SK-N-SH treated with all-trans-retinoic acid at 6 μM for 48 hours (cell line): ENCODE data around the gene PCNA.
"Not testable (repeated sequence)": the region's sequence is repeated elsewhere in the genome, so short reads cannot be mapped to it uniquely, and the experiment has no call there.

Experiments
- ATAC-seq: fragments of 200-7000 bp; cut with Tn5 transposase; 3 replicates; pipeline ENCODE4 v1.9.1; 2020; ENCODE audit warnings: mild to moderate bottlenecking, moderate library complexity
- ARNTL ChIP-seq: fragments of 450-650 bp; formaldehyde crosslinking; IDR thresholded peaks from 2 replicates; pipeline ENCODE4 v1.5.0; 2020; ENCODE audit warnings: low read depth, mild to moderate bottlenecking, moderate library complexity, borderline replicate concordance
- BACH2 ChIP-seq: fragments of 250-450 bp; sonication (Bioruptor Pico); IDR thresholded peaks from 2 replicates; pipeline ENCODE4 v1.9.0; 2021; ENCODE audit warnings: mild to moderate bottlenecking, borderline replicate concordance
- CSDC2 ChIP-seq: fragments of 250-450 bp; sonication (Bioruptor Pico); IDR thresholded peaks from 2 replicates; pipeline ENCODE4 v1.5.0; 2020; ENCODE audit warnings: mild to moderate bottlenecking, moderate library complexity
- CSRNP3 ChIP-seq: fragments of 250-450 bp; sonication (Bioruptor Pico); IDR thresholded peaks from 2 replicates; pipeline ENCODE4 v1.5.1; 2021; ENCODE audit warnings: mild to moderate bottlenecking, moderate library complexity
- ESRRG ChIP-seq: fragments of 250-450 bp; sonication (Bioruptor Pico); IDR thresholded peaks from 2 replicates; pipeline ENCODE4 v1.6.1; 2021; ENCODE audit warnings: mild to moderate bottlenecking
- GLIS3 ChIP-seq: fragments of 250-450 bp; sonication (Bioruptor Pico); IDR thresholded peaks from 2 replicates; pipeline ENCODE4 v1.5.0; 2020; ENCODE audit warnings: mild to moderate bottlenecking, moderate library complexity
- ISL1 ChIP-seq: fragments of 250-450 bp; sonication (Bioruptor Pico); IDR thresholded peaks from 2 replicates; pipeline ENCODE4 v2.1.2; 2022; ENCODE audit warnings: mild to moderate bottlenecking, moderate library complexity
- RARB ChIP-seq: fragments of 250-450 bp; sonication (Bioruptor Pico); IDR thresholded peaks from 2 replicates; pipeline ENCODE4 v1.8.0; 2021; ENCODE audit warnings: mild to moderate bottlenecking, moderate library complexity
- SNAI2 ChIP-seq: fragments of 250-450 bp; sonication (Bioruptor Pico); IDR thresholded peaks from 2 replicates; pipeline ENCODE4 v1.5.0; 2020; ENCODE audit warnings: mild to moderate bottlenecking, moderate library complexity
- TCF4 ChIP-seq: fragments of 250-450 bp; sonication (Bioruptor Pico); IDR thresholded peaks from 2 replicates; pipeline ENCODE4 v1.8.0; 2021; ENCODE audit warnings: mild to moderate bottlenecking, moderate library complexity, borderline replicate concordance
- TOX ChIP-seq: fragments of 250-450 bp; sonication (Bioruptor Pico); IDR thresholded peaks from 2 replicates; pipeline ENCODE4 v1.8.0; 2021; ENCODE audit warnings: mild to moderate bottlenecking, moderate library complexity, borderline replicate concordance
- ZC3H10 ChIP-seq: fragments of 250-450 bp; sonication (Bioruptor Pico); IDR thresholded peaks from 2 replicates; pipeline ENCODE4 v1.5.1; 2021; ENCODE audit warnings: mild to moderate bottlenecking, moderate library complexity
- ZFP3 ChIP-seq: fragments of 250-450 bp; sonication (Bioruptor Pico); IDR thresholded peaks from 2 replicates; pipeline ENCODE4 v1.5.0; 2020; ENCODE audit warnings: mild to moderate bottlenecking, moderate library complexity
- ZFP30 ChIP-seq: fragments of 450-650 bp; formaldehyde crosslinking; IDR thresholded peaks from 2 replicates; pipeline ENCODE4 v1.5.0; 2022; ENCODE audit warnings: mild to moderate bottlenecking, moderate library complexity
- ZNF565 ChIP-seq: fragments of 450-650 bp; formaldehyde crosslinking; conservative IDR thresholded peaks from 2 replicates; pipeline ENCODE4 v1.5.0; 2020; ENCODE audit warnings: low read depth, mild to moderate bottlenecking, moderate library complexity
- ZNF70 ChIP-seq: fragments of 450-650 bp; formaldehyde crosslinking; IDR thresholded peaks from 2 replicates; pipeline ENCODE4 v1.5.0; 2020; ENCODE audit warnings: mild to moderate bottlenecking, moderate library complexity
- ZNF8 ChIP-seq: fragments of 450-650 bp; formaldehyde crosslinking; IDR thresholded peaks from 2 replicates; pipeline ENCODE4 v1.5.0; 2020; ENCODE audit warnings: mild to moderate bottlenecking, moderate library complexity
- TF ChIP-seq, protein P1 (sequence below): fragments of 250-450 bp; sonication (Bioruptor Pico); IDR thresholded peaks from 2 replicates; pipeline ENCODE4 v1.5.0; 2020; ENCODE audit warnings: mild to moderate bottlenecking, moderate library complexity
- TF ChIP-seq, protein P2 (sequence below): fragments of 250-450 bp; sonication (Bioruptor Pico); IDR thresholded peaks from 2 replicates; pipeline ENCODE4 v1.8.0; 2021; ENCODE audit warnings: low read depth, mild to moderate bottlenecking, moderate library complexity, borderline replicate concordance
- TF ChIP-seq, protein P3 (sequence below): fragments of 250-450 bp; sonication (Bioruptor Pico); IDR thresholded peaks from 2 replicates; pipeline ENCODE4 v1.5.1; 2020; ENCODE audit warnings: low read depth, mild to moderate bottlenecking, moderate library complexity

The PCNA gene

DNA sequence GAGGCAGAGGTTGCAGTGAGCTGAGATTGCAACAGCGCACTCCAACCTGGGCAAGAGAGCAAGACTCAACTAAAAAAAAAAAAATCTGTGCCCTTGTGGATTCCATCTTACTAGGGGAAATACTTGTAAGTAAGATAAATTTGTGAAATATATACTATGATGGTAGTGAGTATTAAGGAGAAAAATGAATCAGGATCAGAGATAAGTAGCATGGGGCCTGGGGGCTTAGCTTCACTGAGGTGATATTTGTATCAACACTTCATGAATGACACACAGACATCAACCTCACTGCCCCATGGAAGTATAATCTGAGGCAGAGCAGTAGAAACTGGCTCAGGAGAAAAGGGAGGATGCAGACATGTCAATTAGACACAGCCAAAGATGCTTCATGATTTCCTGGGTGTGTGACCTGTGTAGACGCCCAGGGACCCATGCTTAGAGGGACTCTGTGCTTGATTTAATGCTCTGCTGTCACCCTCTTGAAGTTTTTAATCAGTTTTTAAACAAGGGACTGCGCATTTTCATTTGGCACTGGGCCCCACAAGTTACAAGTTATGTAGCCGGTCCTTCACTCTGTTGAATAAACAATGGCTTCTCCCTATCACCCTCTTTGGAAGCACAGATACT lies 41.9 kb downstream of the PCNA start:
- TF ChIP-seq ZFP3 (CRISPR knock-in tag) = no peak
- TF ChIP-seq, protein P1, sequence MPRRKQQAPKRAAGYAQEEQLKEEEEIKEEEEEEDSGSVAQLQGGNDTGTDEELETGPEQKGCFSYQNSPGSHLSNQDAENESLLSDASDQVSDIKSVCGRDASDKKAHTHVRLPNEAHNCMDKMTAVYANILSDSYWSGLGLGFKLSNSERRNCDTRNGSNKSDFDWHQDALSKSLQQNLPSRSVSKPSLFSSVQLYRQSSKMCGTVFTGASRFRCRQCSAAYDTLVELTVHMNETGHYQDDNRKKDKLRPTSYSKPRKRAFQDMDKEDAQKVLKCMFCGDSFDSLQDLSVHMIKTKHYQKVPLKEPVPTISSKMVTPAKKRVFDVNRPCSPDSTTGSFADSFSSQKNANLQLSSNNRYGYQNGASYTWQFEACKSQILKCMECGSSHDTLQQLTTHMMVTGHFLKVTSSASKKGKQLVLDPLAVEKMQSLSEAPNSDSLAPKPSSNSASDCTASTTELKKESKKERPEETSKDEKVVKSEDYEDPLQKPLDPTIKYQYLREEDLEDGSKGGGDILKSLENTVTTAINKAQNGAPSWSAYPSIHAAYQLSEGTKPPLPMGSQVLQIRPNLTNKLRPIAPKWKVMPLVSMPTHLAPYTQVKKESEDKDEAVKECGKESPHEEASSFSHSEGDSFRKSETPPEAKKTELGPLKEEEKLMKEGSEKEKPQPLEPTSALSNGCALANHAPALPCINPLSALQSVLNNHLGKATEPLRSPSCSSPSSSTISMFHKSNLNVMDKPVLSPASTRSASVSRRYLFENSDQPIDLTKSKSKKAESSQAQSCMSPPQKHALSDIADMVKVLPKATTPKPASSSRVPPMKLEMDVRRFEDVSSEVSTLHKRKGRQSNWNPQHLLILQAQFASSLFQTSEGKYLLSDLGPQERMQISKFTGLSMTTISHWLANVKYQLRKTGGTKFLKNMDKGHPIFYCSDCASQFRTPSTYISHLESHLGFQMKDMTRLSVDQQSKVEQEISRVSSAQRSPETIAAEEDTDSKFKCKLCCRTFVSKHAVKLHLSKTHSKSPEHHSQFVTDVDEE (CRISPR knock-in tag) = no peak
- no peak for TF ChIP-seq TCF4 (CRISPR knock-in tag)
- TF ChIP-seq CSDC2 = no peak
- TF ChIP-seq ZFP30 = no peak
- TF ChIP-seq, protein P2, sequence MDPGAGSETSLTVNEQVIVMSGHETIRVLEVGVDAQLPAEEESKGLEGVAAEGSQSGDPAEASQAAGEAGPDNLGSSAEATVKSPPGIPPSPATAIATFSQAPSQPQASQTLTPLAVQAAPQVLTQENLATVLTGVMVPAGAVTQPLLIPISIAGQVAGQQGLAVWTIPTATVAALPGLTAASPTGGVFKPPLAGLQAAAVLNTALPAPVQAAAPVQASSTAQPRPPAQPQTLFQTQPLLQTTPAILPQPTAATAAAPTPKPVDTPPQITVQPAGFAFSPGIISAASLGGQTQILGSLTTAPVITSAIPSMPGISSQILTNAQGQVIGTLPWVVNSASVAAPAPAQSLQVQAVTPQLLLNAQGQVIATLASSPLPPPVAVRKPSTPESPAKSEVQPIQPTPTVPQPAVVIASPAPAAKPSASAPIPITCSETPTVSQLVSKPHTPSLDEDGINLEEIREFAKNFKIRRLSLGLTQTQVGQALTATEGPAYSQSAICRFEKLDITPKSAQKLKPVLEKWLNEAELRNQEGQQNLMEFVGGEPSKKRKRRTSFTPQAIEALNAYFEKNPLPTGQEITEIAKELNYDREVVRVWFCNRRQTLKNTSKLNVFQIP (CRISPR knock-in tag) = no peak
- no peak for TF ChIP-seq GLIS3 (CRISPR knock-in tag)
- TF ChIP-seq RARB (CRISPR knock-in tag) = no peak
- TF ChIP-seq, protein P3, sequence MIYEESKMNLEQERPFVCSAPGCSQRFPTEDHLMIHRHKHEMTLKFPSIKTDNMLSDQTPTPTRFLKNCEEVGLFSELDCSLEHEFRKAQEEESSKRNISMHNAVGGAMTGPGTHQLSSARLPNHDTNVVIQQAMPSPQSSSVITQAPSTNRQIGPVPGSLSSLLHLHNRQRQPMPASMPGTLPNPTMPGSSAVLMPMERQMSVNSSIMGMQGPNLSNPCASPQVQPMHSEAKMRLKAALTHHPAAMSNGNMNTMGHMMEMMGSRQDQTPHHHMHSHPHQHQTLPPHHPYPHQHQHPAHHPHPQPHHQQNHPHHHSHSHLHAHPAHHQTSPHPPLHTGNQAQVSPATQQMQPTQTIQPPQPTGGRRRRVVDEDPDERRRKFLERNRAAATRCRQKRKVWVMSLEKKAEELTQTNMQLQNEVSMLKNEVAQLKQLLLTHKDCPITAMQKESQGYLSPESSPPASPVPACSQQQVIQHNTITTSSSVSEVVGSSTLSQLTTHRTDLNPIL (CRISPR knock-in tag) = no peak
- no peak for TF ChIP-seq ZNF70 (CRISPR knock-in tag)
- no peak for TF ChIP-seq TOX
- no peak for ATAC-seq

DNA sequence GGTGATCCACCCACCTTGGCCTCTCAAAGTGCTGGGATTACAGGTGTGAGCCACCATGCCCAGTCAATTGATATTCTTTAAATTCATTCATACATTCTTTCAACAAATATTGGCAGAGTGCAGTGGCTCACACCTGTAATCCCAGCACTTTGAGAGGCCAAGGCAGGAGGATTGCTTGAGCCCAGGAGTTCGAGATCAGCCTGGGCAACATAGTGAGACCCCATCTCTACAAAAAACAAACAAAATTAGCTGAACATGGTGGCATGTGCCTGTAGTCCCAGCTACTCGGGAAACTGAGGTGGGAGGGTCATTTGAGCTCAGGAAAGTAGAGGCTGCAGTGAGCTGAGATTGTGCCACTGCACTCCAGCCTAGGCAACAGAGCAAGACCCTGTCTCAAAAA lies 42.8 kb downstream of the PCNA start:
- not testable (repeated sequence) for ATAC-seq

DNA sequence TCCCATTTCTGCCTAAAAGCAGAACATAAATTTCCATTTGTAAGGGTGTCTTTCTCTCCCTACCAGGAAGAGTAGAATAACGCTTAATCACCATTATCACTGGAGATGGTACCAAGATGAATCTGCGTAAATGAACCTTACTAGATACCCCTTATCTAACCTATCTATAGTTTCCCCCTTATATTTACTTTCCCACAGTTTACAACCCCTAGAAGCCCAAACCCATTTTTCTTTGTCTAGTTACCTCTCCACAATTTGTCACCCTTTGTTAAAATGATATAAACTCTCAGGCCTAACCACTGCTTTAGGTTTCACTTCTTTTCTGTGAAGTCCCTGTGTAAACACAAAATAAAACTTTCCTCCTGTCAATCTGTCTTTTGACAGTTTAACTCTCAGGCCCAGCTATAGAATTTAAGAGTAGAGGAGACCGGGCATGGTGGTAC lies 45.5 kb downstream of the PCNA start:
- ATAC-seq = no peak
- TF ChIP-seq ZC3H10 (CRISPR knock-in tag) (no peak), SNAI2 (no peak), ZNF565 (CRISPR knock-in tag) (no peak), RARB (CRISPR knock-in tag) (no peak), ZFP3 (CRISPR knock-in tag) (no peak), ZFP30 (no peak), TOX (no peak)

DNA sequence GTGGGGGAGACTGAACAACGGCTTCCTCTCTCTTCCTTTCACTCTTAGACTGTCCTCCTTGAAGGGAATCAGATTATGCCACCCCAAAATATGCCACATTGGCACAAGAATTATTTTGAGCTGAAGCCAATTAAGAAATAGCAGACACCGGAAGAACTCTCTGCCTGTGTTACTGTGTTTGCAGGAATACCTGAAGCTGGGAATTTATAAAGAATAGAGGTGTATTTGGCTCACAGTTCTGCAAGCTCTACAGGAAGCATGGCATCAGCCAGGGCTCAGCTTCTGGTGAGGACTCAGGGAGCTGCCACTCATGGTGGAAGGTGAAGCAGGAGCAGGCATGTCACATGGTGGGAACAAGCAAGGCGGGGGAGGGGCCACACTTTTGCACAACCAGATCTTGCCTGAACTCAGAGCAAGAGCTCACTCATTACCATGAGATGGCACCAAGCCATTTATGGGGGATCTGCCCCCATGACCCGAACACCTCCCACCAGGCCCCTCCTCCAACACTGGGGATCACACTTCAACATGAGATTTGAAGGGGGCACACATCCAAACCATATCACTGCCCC lies 46.0 kb downstream of the PCNA start:
- no peak for ATAC-seq
- TF ChIP-seq BACH2 (no peak), RARB (CRISPR knock-in tag) (no peak), ARNTL (no peak), ZC3H10 (CRISPR knock-in tag) (no peak), TCF4 (CRISPR knock-in tag) (no peak), ZNF70 (CRISPR knock-in tag) (no peak)

GRCh38 chr20:5072756-5073659 lies 46.8 kb downstream of the PCNA start:
- TF ChIP-seq, protein P1 (CRISPR knock-in tag) = no peak
- no peak for TF ChIP-seq TCF4 (CRISPR knock-in tag)
- no peak for TF ChIP-seq ZNF565 (CRISPR knock-in tag)
- TF ChIP-seq RARB (CRISPR knock-in tag) = no peak
- TF ChIP-seq CSRNP3 (CRISPR knock-in tag) = no peak
- no peak for TF ChIP-seq ESRRG (CRISPR knock-in tag)
- TF ChIP-seq ZNF70 (CRISPR knock-in tag) = no peak
- TF ChIP-seq, protein P2 (CRISPR knock-in tag) = no peak
- TF ChIP-seq BACH2 = no peak
- TF ChIP-seq ISL1 (CRISPR knock-in tag) = no peak
- TF ChIP-seq ZFP30 = no peak
- no peak for TF ChIP-seq ZFP3 (CRISPR knock-in tag)
- no peak for TF ChIP-seq ZNF8
- ATAC-seq = peak; percentile 72
